HepG2 (cell line): ENCODE results near the gene PTPN18. TPM values are rescaled to one million over a fixed set of nuclear protein-coding genes. Genes with fewer than 3 reads are reported as not detected.
A peak's percentile ranks its signal among the peaks of the same experiment; 100 is the strongest.

Experiments
- ASH2L ChIP-seq: fragments of 300-600, 200-600 bp; sonication (generic); IDR thresholded peaks from 2 replicates; pipeline ENCODE4 v1.7.0; 2017; ENCODE audit warnings: low read depth, mild to moderate bottlenecking, moderate library complexity, mixed read lengths, low read length; ENCODE audit not compliant: insufficient read length
- CEBPB ChIP-seq: IDR thresholded peaks from 2 replicates; pipeline ENCODE4 v1.6.1; 2011; ENCODE audit warnings: low read depth, low read length, improper control_type of control experiment, borderline replicate concordance
- CHD2 ChIP-seq: IDR thresholded peaks from 2 replicates; pipeline ENCODE4 v1.6.1; 2011; ENCODE audit warnings: low read depth, low read length, improper control_type of control experiment
- ESRRA ChIP-seq: sonication (generic); formaldehyde crosslinking; IDR thresholded peaks from 2 replicates; pipeline ENCODE4 v1.5.1; 2020; ENCODE audit warnings: mild to moderate bottlenecking, low read depth, missing genetic modification reagents
- FOXC1 ChIP-seq: sonication (generic); formaldehyde crosslinking; IDR thresholded peaks from 2 replicates; pipeline ENCODE4 v1.8.0; 2022; ENCODE audit warnings: mild to moderate bottlenecking, missing genetic modification reagents, borderline replicate concordance
- GLI4 ChIP-seq: sonication (generic); formaldehyde crosslinking; IDR thresholded peaks from 2 replicates; pipeline ENCODE4 v1.5.1; 2020; ENCODE audit warnings: missing genetic modification reagents, mild to moderate bottlenecking, moderate library complexity, borderline replicate concordance
- HOXA3 ChIP-seq: sonication (generic); formaldehyde crosslinking; IDR thresholded peaks from 2 replicates; pipeline ENCODE4 v1.5.0; 2020; ENCODE audit warnings: missing genetic modification reagents
- MATR3 ChIP-seq: sonication (generic); formaldehyde crosslinking; IDR thresholded peaks from 2 replicates; pipeline ENCODE4 v1.4.0; 2020; ENCODE audit warnings: missing genetic modification reagents
- SMAD3 ChIP-seq: sonication (generic); formaldehyde crosslinking; IDR thresholded peaks from 2 replicates; pipeline ENCODE4 v1.4.0; 2020; ENCODE audit warnings: missing genetic modification reagents
- TBX2 ChIP-seq: sonication (generic); formaldehyde crosslinking; IDR thresholded peaks from 2 replicates; pipeline ENCODE4 v1.5.0; 2020; ENCODE audit warnings: missing genetic modification reagents, mild to moderate bottlenecking, borderline replicate concordance
- THYN1 ChIP-seq: sonication (generic); formaldehyde crosslinking; IDR thresholded peaks from 2 replicates; pipeline ENCODE4 v1.8.1; 2023; ENCODE audit warnings: low read depth, mild to moderate bottlenecking, moderate library complexity, missing genetic modification reagents, borderline replicate concordance
- TIGD3 ChIP-seq: sonication (generic); formaldehyde crosslinking; IDR thresholded peaks from 2 replicates; pipeline ENCODE4 v1.5.1; 2020; ENCODE audit warnings: mild to moderate bottlenecking, missing genetic modification reagents, borderline replicate concordance
- TRAFD1 ChIP-seq: sonication (generic); formaldehyde crosslinking; IDR thresholded peaks from 2 replicates; pipeline ENCODE4 v1.5.1; 2020; ENCODE audit warnings: missing genetic modification reagents, mild to moderate bottlenecking, borderline replicate concordance
- WIZ ChIP-seq: sonication (generic); formaldehyde crosslinking; IDR thresholded peaks from 2 replicates; pipeline ENCODE4 v1.5.1; 2020; ENCODE audit warnings: mild to moderate bottlenecking, missing genetic modification reagents
- ZBTB42 ChIP-seq: sonication (generic); formaldehyde crosslinking; IDR thresholded peaks from 2 replicates; pipeline ENCODE4 v1.5.0; 2020; ENCODE audit warnings: mild to moderate bottlenecking, missing genetic modification reagents
- ZEB1 ChIP-seq: IDR thresholded peaks from 2 replicates; pipeline ENCODE4 v1.6.1; 2012; ENCODE audit warnings: mild to moderate bottlenecking, low read depth, inconsistent platforms; ENCODE audit not compliant: insufficient replicate concordance
- ZNF143 ChIP-seq: sonication (generic); formaldehyde crosslinking; IDR thresholded peaks from 2 replicates; pipeline ENCODE4 v1.4.0; 2020; ENCODE audit warnings: missing genetic modification reagents
- ZNF329 ChIP-seq: sonication (generic); formaldehyde crosslinking; IDR thresholded peaks from 2 replicates; pipeline ENCODE4 v1.9.0; 2021; ENCODE audit warnings: low read depth, mild to moderate bottlenecking, missing genetic modification reagents
- ZNF33A ChIP-seq: sonication (generic); formaldehyde crosslinking; IDR thresholded peaks from 2 replicates; pipeline ENCODE4 v1.5.1; 2020; ENCODE audit warnings: missing genetic modification reagents, mild to moderate bottlenecking, moderate library complexity, borderline replicate concordance
- ZNF451 ChIP-seq: sonication (generic); formaldehyde crosslinking; IDR thresholded peaks from 2 replicates; pipeline ENCODE4 v1.5.0; 2020; ENCODE audit warnings: mild to moderate bottlenecking, missing genetic modification reagents
- ZNF530 ChIP-seq: sonication (generic); formaldehyde crosslinking; IDR thresholded peaks from 2 replicates; pipeline ENCODE4 v1.5.0; 2020; ENCODE audit warnings: low read depth, mild to moderate bottlenecking, missing genetic modification reagents
- ZNF557 ChIP-seq: sonication (generic); formaldehyde crosslinking; IDR thresholded peaks from 2 replicates; pipeline ENCODE4 v1.4.0; 2020; ENCODE audit warnings: missing genetic modification reagents
- ZNF781 ChIP-seq: sonication (generic); formaldehyde crosslinking; IDR thresholded peaks from 2 replicates; pipeline ENCODE4 v1.5.1; 2020; ENCODE audit warnings: borderline replicate concordance, mild to moderate bottlenecking, missing genetic modification reagents; ENCODE audit errors: not compliant biosample characterization
- polyA plus RNA-seq, 8 experiments: library from polyadenylated mRNA; depleted of rRNA in 3 of 8; stranded (reverse) in 7 of 8; unstranded in 1 of 8; fragments of >200 nt; fragmentation: Illumina TruSeq in 4 of 8; extraction: Trizol in 4 of 8; gene quantifications; 2 replicates each; pipeline versions ENCODE4 v1.2.1 to v1.2.3, GENCODE V29; 2011 to 2016; ENCODE audit warnings: low read depth in 4 of 8, missing spikeins in 1 of 8, mixed read lengths in 1 of 8; ENCODE audit not compliant: insufficient read depth in 1 of 8
- total RNA-seq, 5 experiments: library from RNA; depleted of rRNA; stranded (reverse); fragments of >200 nt; fragmentation: Illumina TruSeq; extraction: Trizol; gene quantifications; 2 replicates each; pipeline ENCODE4 v1.2.3, GENCODE V29; 2016; ENCODE audit warnings: low read depth in 1 of 5
- TF ChIP-seq, protein P1 (sequence below): sonication (generic); formaldehyde crosslinking; IDR thresholded peaks from 2 replicates; pipeline ENCODE4 v1.8.1; 2023; ENCODE audit warnings: mild to moderate bottlenecking, missing genetic modification reagents

The PTPN18 gene
- total and polyA plus RNA-seq, 2 of the 13 experiments (the other 11 are each of a cell fraction or from before 2014, with no cell fraction given): 14.8 to 39.6 TPM

GRCh38 chr2:130336877-130337734, 18.8 kb upstream of the PTPN18 start (continued):
- TF ChIP-seq GLI4 (CRISPR knock-in tag) (0 out of 2 replicates have a peak, but pooled peaks have one; percentile 54), TBX2 (CRISPR knock-in tag) (0 out of 2 replicates have a peak, but pooled peaks have one; percentile 30), SMAD3 (CRISPR knock-in tag) (peak; percentile 95; the same call in 1 of the 2 replicates), CEBPB (no peak), TRAFD1 (CRISPR knock-in tag) (no peak), ASH2L (peak; percentile 89), ZNF143 (CRISPR knock-in tag) (peak; percentile 83), HOXA3 (CRISPR knock-in tag) (peak; percentile 92), ZEB1 (peak; percentile 60), ZNF451 (CRISPR knock-in tag) (peak; percentile 83; the same call in 1 of the 2 replicates), ZBTB42 (CRISPR knock-in tag) (peak; percentile 83; the same call in 1 of the 2 replicates), ZNF530 (CRISPR knock-in tag) (no peak), ZNF33A (CRISPR knock-in tag) (peak; percentile 73; the same call in 1 of the 2 replicates), ZNF781 (peak; percentile 96), FOXC1 (CRISPR knock-in tag) (peak; percentile 76), ZNF329 (CRISPR knock-in tag) (peak; percentile 68; the same call in 1 of the 2 replicates), ZNF557 (CRISPR knock-in tag) (peak; percentile 86; the same call in 1 of the 2 replicates), WIZ (CRISPR knock-in tag) (peak; percentile 69; the same call in 1 of the 2 replicates), THYN1 (0 out of 2 replicates have a peak, but pooled peaks have one; percentile 45), MATR3 (no peak), TIGD3 (CRISPR knock-in tag) (0 out of 2 replicates have a peak, but pooled peaks have one; percentile 80), ESRRA (CRISPR knock-in tag) (peak; percentile 60; the same call in 1 of the 2 replicates), CHD2 (no peak)
- TF ChIP-seq, protein P1, sequence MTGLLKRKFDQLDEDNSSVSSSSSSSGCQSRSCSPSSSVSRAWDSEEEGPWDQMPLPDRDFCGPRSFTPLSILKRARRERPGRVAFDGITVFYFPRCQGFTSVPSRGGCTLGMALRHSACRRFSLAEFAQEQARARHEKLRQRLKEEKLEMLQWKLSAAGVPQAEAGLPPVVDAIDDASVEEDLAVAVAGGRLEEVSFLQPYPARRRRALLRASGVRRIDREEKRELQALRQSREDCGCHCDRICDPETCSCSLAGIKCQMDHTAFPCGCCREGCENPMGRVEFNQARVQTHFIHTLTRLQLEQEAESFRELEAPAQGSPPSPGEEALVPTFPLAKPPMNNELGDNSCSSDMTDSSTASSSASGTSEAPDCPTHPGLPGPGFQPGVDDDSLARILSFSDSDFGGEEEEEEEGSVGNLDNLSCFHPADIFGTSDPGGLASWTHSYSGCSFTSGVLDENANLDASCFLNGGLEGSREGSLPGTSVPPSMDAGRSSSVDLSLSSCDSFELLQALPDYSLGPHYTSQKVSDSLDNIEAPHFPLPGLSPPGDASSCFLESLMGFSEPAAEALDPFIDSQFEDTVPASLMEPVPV: peak; percentile 69; the same call in 1 of the 2 replicates
